Large intestine (tissue), 3 donors: ENCODE measurements around the gene BBOX1. TPM values are rescaled to one million over a fixed set of nuclear protein-coding genes. Genes with fewer than 3 reads are reported as not detected.
"Not testable (repeated sequence)": the region's sequence is repeated elsewhere in the genome, so short reads cannot be mapped to it uniquely, and the experiment has no call there.

ENCODE experiments used
- DNase-seq, 2 donors: peaks; one replicate each; pipeline versions ENCODE4 v3.0.0 to v3.0.0-alpha.2; 2013
- H3K27ac ChIP-seq: one replicate; pipeline ENCODE4 v1.5.1; 2013; ENCODE audit warnings: low read length
- H3K27me3 ChIP-seq: 2 replicates; pipeline ENCODE4 v1.6.1; 2013; ENCODE audit warnings: low read length; ENCODE audit not compliant: control insufficient read depth, insufficient read depth
- H3K36me3 ChIP-seq: 2 replicates; pipeline ENCODE4 v1.6.1; 2013; ENCODE audit warnings: low read length; ENCODE audit not compliant: control insufficient read depth, insufficient read depth
- H3K4me1 ChIP-seq: one replicate; pipeline ENCODE4 v1.6.1; 2013; ENCODE audit warnings: low read length; ENCODE audit not compliant: control insufficient read depth, insufficient read depth
- H3K4me3 ChIP-seq: one replicate; pipeline ENCODE4 v1.5.1; 2013; ENCODE audit warnings: low read length
- H3K9me3 ChIP-seq: one replicate; pipeline ENCODE4 v1.6.1; 2013; ENCODE audit warnings: mild to moderate bottlenecking, low read depth, low read length, moderate library complexity; ENCODE audit not compliant: control insufficient read depth
- WGBS: methylation state at CpG from one replicate; pipeline ENCODE4 v1.1.5; 2013; ENCODE audit warnings: low lambda C conversion rate; ENCODE audit not compliant: insufficient coverage; 5-methylcytosine and 5-hydroxymethylcytosine counted together
- polyA plus RNA-seq: library from polyadenylated mRNA; unstranded; fragments of 120-200 nt; gene quantifications from one replicate; pipeline ENCODE4 v1.2.1, GENCODE V29; 2013

BBOX1 gene
- polyA plus RNA-seq, 1 donor, result 0.96 TPM

GRCh38 chr11:27174672-27175210, 134.1 kb downstream of the BBOX1 start:
- Histone ChIP-seq H3K27ac (no peak overlapping the region), H3K4me1 (no peaks in the 10 kb centered on the region), H3K36me3 (no peaks in the 10 kb centered on the region), H3K9me3 (no peaks in the 10 kb centered on the region), H3K27me3 (no peaks in the 10 kb centered on the region), H3K4me3 (no peak overlapping the region)
- WGBS, result 80% methylated on average over 1 of the region's 9 CpGs
- no peak for DNase-seq

- H3K9me3 ChIP-seq, H3K4me1 ChIP-seq, H3K36me3 ChIP-seq, H3K27ac ChIP-seq, H3K27me3 ChIP-seq, H3K4me3 ChIP-seq, DNase-seq: not testable (repeated sequence)
- WGBS, result no CpG with 5 or more reads among the region's 4 CpGs
Measured at GRCh38 chr11:27175562-27175961, 134.9 kb downstream of the BBOX1 start.

Other genes with a start within 250 kb of the BBOX1 start
- gene FIBIN, start 46.7 kb upstream of the BBOX1 start, polyA plus RNA-seq, result 14.5 TPM